HFF-Myc (cell line): Measurements from ENCODE around the gene RNF34.
"Not testable (repeated sequence)": the region's sequence is repeated elsewhere in the genome, so short reads cannot be mapped to it uniquely, and the experiment has no call there.

ENCODE experiments used
- DNase-seq: peaks from one replicate; pipeline ENCODE4 v3.0.0-alpha.2; 2011; ENCODE audit warnings: low read depth; ENCODE audit errors: extremely low read depth
- H3K4me3 ChIP-seq: replicated peaks from 2 replicates; pipeline ENCODE4 v1.5.1; 2011; ENCODE audit warnings: low read depth, mild to moderate bottlenecking, control low read depth, low read length
- CTCF ChIP-seq: IDR thresholded peaks from 2 replicates; pipeline ENCODE4 v1.5.1; 2012; ENCODE audit warnings: mild to moderate bottlenecking, low read depth, low read length, control low read depth; ENCODE audit errors: missing control alignments

Gene RNF34

GRCh38 chr12:121358073-121358472, 41.8 kb upstream of the RNF34 start:
- H3K4me3 ChIP-seq = no peak overlapping the region
- DNase-seq = no peak
- no peak for TF ChIP-seq CTCF

- no peak for TF ChIP-seq CTCF
- H3K4me3 ChIP-seq = no peak overlapping the region
- no peak for DNase-seq
Observed at GRCh38 chr12:121364683-121365121, 35.2 kb upstream of the RNF34 start.

- no peak overlapping the region for H3K4me3 ChIP-seq
- DNase-seq = no peak
- TF ChIP-seq CTCF = no peak
Observed at GRCh38 chr12:121365416-121366062, 34.4 kb upstream of the RNF34 start.

- DNase-seq = no peak
- no peak for TF ChIP-seq CTCF
- H3K4me3 ChIP-seq = no peak overlapping the region
Observed at GRCh38 chr12:121366063-121366459, 33.9 kb upstream of the RNF34 start.

GRCh38 chr12:121371404-121371803, 28.5 kb upstream of the RNF34 start:
- H3K4me3 ChIP-seq = no peak overlapping the region
- no peak for TF ChIP-seq CTCF
- no peak for DNase-seq

- TF ChIP-seq CTCF = no peak
- no peak overlapping the region for H3K4me3 ChIP-seq
- DNase-seq = no peak
Observed at GRCh38 chr12:121373755-121374154, 26.2 kb upstream of the RNF34 start.

GRCh38 chr12:121374336-121374735, 25.6 kb upstream of the RNF34 start:
- not testable (repeated sequence) for DNase-seq, H3K4me3 ChIP-seq

GRCh38 chr12:121374945-121375584, 24.9 kb upstream of the RNF34 start:
- H3K4me3 ChIP-seq, DNase-seq: not testable (repeated sequence)
